Measurements from ENCODE around the gene SF1. TPM values are rescaled to one million over a fixed set of nuclear protein-coding genes. Genes with fewer than 3 reads are reported as not detected.

SF1 gene
- total RNA-seq, 1 experiment from 2014 or later = 360 TPM

DNA sequence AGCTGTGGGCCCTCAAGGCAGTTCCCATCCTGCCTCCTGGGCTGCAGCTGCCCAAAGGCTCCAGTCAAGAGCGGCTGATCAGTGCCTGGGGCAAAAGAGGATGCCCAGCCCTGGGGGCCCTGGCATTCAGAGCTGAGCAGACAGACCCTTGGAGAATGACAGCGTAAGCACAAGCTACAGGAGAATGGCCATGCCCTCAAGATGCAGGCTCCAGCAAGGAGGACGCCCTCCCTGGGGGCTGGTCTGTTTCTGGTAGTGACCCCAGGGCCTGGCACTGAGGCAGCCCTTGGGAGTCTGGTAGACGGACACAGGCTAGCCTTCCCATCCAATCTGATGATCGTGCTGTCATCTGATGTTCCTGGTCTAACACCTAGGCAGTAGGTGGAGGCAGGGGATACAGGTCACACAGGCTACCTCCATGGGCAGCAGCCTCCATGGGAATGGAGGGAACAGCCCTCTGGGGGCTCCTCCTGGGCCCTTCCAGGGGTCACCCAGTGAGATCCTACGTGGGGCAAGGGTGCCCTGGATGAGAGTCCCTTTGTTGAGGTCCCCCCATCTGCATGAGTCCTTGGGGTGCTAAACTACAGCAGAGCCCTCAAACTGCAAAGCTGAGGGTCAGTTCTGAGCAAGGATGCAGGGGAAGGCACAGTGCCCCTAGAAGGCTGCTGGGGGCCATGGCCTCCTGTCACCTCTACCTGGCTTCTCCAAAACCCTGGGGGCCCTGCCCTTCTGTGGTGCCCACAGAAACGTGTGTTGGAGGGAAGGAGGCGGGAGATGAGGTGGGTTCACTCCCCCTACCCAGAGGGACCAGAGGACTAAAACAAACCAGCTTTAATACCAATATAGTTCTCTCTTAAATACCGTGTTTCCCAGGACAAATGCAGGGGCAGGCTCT lies 10.2 kb upstream of the SF1 start:
- no peaks in the 10 kb centered on the region for H3K9me3 ChIP-seq (ENCODE audit: control insufficient read depth, insufficient read depth, low read depth, low read length)
- POLR2A ChIA-PET = interaction anchor here (0.8 kb wide), 1 partner anchor 10 kb away, joined by 3 read pairs; the partner anchor contains the start of gene SF1
- CTCF ChIA-PET = interaction anchor here (0.5 to 1.7 kb wide), 3 partner anchors 10 to 222 kb away, joined by 4 to 9 read pairs (median 6); partner anchors contain the start of gene SF1
- no peaks in the 10 kb centered on the region for H3K4me1 ChIP-seq (ENCODE audit: control insufficient read depth, insufficient read depth, low read length)
- no peak for ATAC-seq
- in situ Hi-C loops (cut with HindIII; ENCODE audit: low pct_unique_long_range_greater_than_20kb, low sequenced_read_pairs) (no loop called here), intact Hi-C loops (cut with micrococcal nuclease; ENCODE audit: unreplicated experiment) (no loop called here)
- no peaks in the 10 kb centered on the region for H3K36me3 ChIP-seq (ENCODE audit: control insufficient read depth, insufficient read depth, low read length)
- H3K27ac ChIP-seq (ENCODE audit: low read length) = no peak overlapping the region
- BruUV-seq (replicated peaks) = no TSS peak
- no peak for TF ChIP-seq SIN3A (IDR thresholded peaks at IDR 0.05; ENCODE audit: borderline replicate concordance, insufficient read depth, low read depth, low read length)
- no peak for DNase-seq (ENCODE audit: low read depth, low spot score)
- H3K4me3 ChIP-seq (ENCODE audit: low read depth in 2 of 2, low read length in 2 of 2) = no peak overlapping the region
- no peaks in the 10 kb centered on the region for H3K27me3 ChIP-seq (ENCODE audit: control insufficient read depth, insufficient read depth, low read length)

DNA sequence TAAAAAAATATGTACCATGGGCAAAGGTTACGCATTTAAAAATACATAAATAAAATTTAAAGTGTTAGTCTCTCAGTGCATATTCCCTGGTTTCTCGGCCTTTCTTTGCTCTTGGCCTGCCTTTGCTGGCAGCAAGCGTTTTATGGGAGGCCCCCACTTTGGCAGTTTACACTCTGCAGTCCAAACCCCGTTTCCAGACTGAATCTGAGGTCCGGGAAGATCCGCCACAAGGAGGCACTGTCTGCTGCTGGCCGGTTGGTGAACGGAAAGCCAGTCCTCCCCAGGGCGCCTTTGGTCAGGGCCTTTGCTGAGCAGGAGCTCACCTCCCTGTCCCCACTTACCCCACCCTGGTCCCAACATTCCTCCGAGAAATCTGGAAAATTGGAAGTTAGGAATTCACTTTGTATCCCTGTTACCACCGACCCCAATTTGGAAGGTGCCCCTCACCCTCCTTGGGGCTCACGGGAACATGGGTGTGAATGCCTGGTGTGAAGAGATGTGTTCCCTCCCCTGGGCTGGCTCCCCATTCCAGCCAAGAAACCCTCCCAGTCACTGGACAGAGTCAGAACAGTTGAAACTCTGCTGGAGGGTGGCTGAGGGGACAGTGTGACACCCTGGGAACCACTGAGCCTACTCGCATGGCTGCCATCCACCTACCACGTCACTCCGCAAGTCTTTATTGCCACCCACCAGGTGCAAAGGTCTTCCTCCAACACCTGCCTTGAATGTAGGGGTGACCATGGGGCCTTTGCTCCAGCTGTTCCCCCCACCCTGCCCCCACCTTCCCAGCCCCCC lies 9.4 kb upstream of the SF1 start:
- Histone ChIP-seq H3K9me3 (ENCODE audit: control insufficient read depth, insufficient read depth, low read depth, low read length) (no peaks in the 10 kb centered on the region), H3K36me3 (ENCODE audit: control insufficient read depth, insufficient read depth, low read length) (no peaks in the 10 kb centered on the region), H3K4me1 (ENCODE audit: control insufficient read depth, insufficient read depth, low read length) (no peaks in the 10 kb centered on the region), H3K27ac (ENCODE audit: low read length) (no peak overlapping the region), H3K4me3 (ENCODE audit: low read depth in 2 of 2, low read length in 2 of 2) (no peak overlapping the region), H3K27me3 (ENCODE audit: control insufficient read depth, insufficient read depth, low read length) (no peaks in the 10 kb centered on the region)
- intact Hi-C loops (cut with micrococcal nuclease; ENCODE audit: unreplicated experiment) (no loop called here), in situ Hi-C loops (cut with HindIII; ENCODE audit: low pct_unique_long_range_greater_than_20kb, low sequenced_read_pairs) (no loop called here)
- no peak for TF ChIP-seq TCF7L2 (IDR thresholded peaks at IDR 0.05; ENCODE audit: low read depth, low read length)
- TF ChIP-seq CTCF (IDR thresholded peaks at IDR 0.05) = peak; percentile 99
- BruUV-seq (replicated peaks) = no TSS peak
- ATAC-seq = peak; percentile 86
- peak; percentile 27 for DNase-seq (ENCODE audit: low read depth, low spot score)
- POLR2A ChIA-PET = interaction anchor here (0.8 kb wide), 1 partner anchor 9 kb away, joined by 3 read pairs; the partner anchor contains the start of gene SF1
- CTCF ChIA-PET = interaction anchor here (0.9 to 1.7 kb wide), 2 partner anchors 9 to 113 kb away, joined by 6 to 9 read pairs; partner anchors contain the start of gene SF1

- POLR2A ChIA-PET = interaction anchor here (0.7 kb wide), 1 partner anchor 31 kb away, joined by 3 read pairs; no protein-coding TSS in a partner anchor
- ATAC-seq = no peak
- in situ Hi-C loops (cut with HindIII; ENCODE audit: low pct_unique_long_range_greater_than_20kb, low sequenced_read_pairs) (no loop called here), intact Hi-C loops (cut with micrococcal nuclease; ENCODE audit: unreplicated experiment) (no loop called here)
- CTCF ChIA-PET = interaction anchor here (0.7 kb wide), 1 partner anchor 50 kb away, joined by 3 read pairs; no protein-coding TSS in a partner anchor
- Histone ChIP-seq H3K36me3 (ENCODE audit: control insufficient read depth, insufficient read depth, low read length) (no peaks in the 10 kb centered on the region), H3K9me3 (ENCODE audit: control insufficient read depth, insufficient read depth, low read depth, low read length) (no peaks in the 10 kb centered on the region), H3K4me1 (ENCODE audit: control insufficient read depth, insufficient read depth, low read length) (no peaks in the 10 kb centered on the region), H3K27ac (ENCODE audit: low read length) (no peak overlapping the region), H3K4me3 (ENCODE audit: low read depth in 2 of 2, low read length in 2 of 2) (no peak overlapping the region), H3K27me3 (ENCODE audit: control insufficient read depth, insufficient read depth, low read length) (no peaks in the 10 kb centered on the region)
- no peak for DNase-seq (ENCODE audit: low read depth, low spot score)
- no peak for TF ChIP-seq CTCF (IDR thresholded peaks at IDR 0.05)
- TF ChIP-seq POLR2AphosphoS5 (IDR thresholded peaks at IDR 0.05; ENCODE audit: low read depth, low read length) = no peak
- TF ChIP-seq SIN3A (IDR thresholded peaks at IDR 0.05; ENCODE audit: borderline replicate concordance, insufficient read depth, low read depth, low read length) = no peak
- TF ChIP-seq TCF7L2 (IDR thresholded peaks at IDR 0.05; ENCODE audit: low read depth, low read length) = no peak
- TF ChIP-seq REST (IDR thresholded peaks at IDR 0.05; ENCODE audit: insufficient read depth in 1 of 2, low read depth in 2 of 2, low read length in 1 of 2) = no peak
- BruUV-seq (replicated peaks) = no TSS peak
Measured at GRCh38 chr11:64786308-64786707, 8.0 kb upstream of the SF1 start.
